Stimulated activated CD8-positive, alpha-beta memory T cell treated with anti-CD3 and anti-CD28 coated beads, Interleukin-15, amount 100 ng/mL, for 48 hours (primary cell): ENCODE results near the gene FRMD8.

Experiments used
- DNase-seq, 2 donors: peaks; one replicate each; pipeline ENCODE4 v3.0.0-alpha.2; 2020; ENCODE audit warnings: low read depth in 2 of 2

The FRMD8 gene

GRCh38 chr11:65414776-65415498 lies 28.5 kb downstream of the FRMD8 start:
- no peak for DNase-seq

GRCh38 chr11:65415499-65416340 lies 29.3 kb downstream of the FRMD8 start:
- DNase-seq, result no peak

GRCh38 chr11:65416341-65416824 lies 29.9 kb downstream of the FRMD8 start:
- peak; percentile 85 to 87 for DNase-seq

- no peak for DNase-seq
Observed at GRCh38 chr11:65416841-65417701, 30.6 kb downstream of the FRMD8 start.

- no peak for DNase-seq
Observed at GRCh38 chr11:65417702-65418430, 31.4 kb downstream of the FRMD8 start.

GRCh38 chr11:65418431-65418680 lies 31.9 kb downstream of the FRMD8 start:
- no peak for DNase-seq

- DNase-seq, result peak; percentile 91 to 93
Observed at GRCh38 chr11:65418681-65419459, 32.4 kb downstream of the FRMD8 start.

GRCh38 chr11:65419460-65419771 lies 33.0 kb downstream of the FRMD8 start:
- DNase-seq, result no peak

GRCh38 chr11:65419772-65420481 lies 33.5 kb downstream of the FRMD8 start:
- DNase-seq, result peak in 1 of 2 donors; percentile 53

GRCh38 chr11:65420506-65420905 lies 34.1 kb downstream of the FRMD8 start:
- DNase-seq, result no peak

- peak; percentile 87 to 88 for DNase-seq
Observed at GRCh38 chr11:65420979-65421793, 34.7 kb downstream of the FRMD8 start.

GRCh38 chr11:65421794-65422632 lies 35.6 kb downstream of the FRMD8 start:
- peak; percentile 98 for DNase-seq

- peak; percentile 86 to 89 for DNase-seq
Observed at GRCh38 chr11:65422633-65423515, 36.4 kb downstream of the FRMD8 start, which contains the start of gene NEAT1. TSS of gene NEAT1 (plus strand) at chr11:65422798.

GRCh38 chr11:65423516-65424204 lies 37.2 kb downstream of the FRMD8 start:
- DNase-seq, result no peak

GRCh38 chr11:65424205-65425104 lies 38.0 kb downstream of the FRMD8 start:
- peak; percentile 46 to 56 for DNase-seq
